ENCODE results near the gene PDE3B. TPM values are rescaled to one million over a fixed set of nuclear protein-coding genes. Genes with fewer than 3 reads are reported as not detected.
"Not testable (repeated sequence)": the region's sequence is repeated elsewhere in the genome, so short reads cannot be mapped to it uniquely, and the experiment has no call there.

Gene PDE3B
- total RNA-seq, 1 experiment from 2014 or later = 6.7 TPM

GRCh38 chr11:14861680-14862079, 218.1 kb downstream of the PDE3B start (continued):
- TF ChIP-seq EZH2 (IDR thresholded peaks at IDR 0.05) (no peak), SP1 (IDR thresholded peaks at IDR 0.05; ENCODE audit: low read depth) (no peak), ZNF274 (IDR thresholded peaks at IDR 0.05; ENCODE audit: low read depth, low read length) (no peak)

GRCh38 chr11:14863775-14864174, 220.2 kb downstream of the PDE3B start:
- DNase-seq (ENCODE audit: low read depth, low spot score); RAD21 ChIA-PET (ENCODE audit: low non-redundant PET in 1 of 2, low total read pairs in 2 of 2, uncharacterized antibody in 2 of 2, unreplicated experiment in 2 of 2); H3K9me3 ChIP-seq (ENCODE audit: control insufficient read depth in 1 of 2, insufficient read depth in 1 of 2, low read depth in 1 of 2, low read length in 2 of 2); H3K4me2 ChIP-seq (ENCODE audit: low read length); H3K27me3 ChIP-seq (ENCODE audit: insufficient read depth, low read length); H4K20me1 ChIP-seq (ENCODE audit: insufficient read depth); intact Hi-C loops (cut with micrococcal nuclease); POLR2A ChIA-PET; H3K4me3 ChIP-seq (replicated peaks in 1 of 2; ENCODE audit: low read depth in 1 of 2, low read length in 2 of 2); H3K9me2 ChIP-seq (ENCODE audit: insufficient read depth); H3K9ac ChIP-seq (ENCODE audit: low read length); H2AFZ ChIP-seq (ENCODE audit: low read depth, low read length, poor library complexity, severe bottlenecking); H3K79me2 ChIP-seq (ENCODE audit: insufficient read depth, low read length); H3K27ac ChIP-seq (ENCODE audit: low read depth, low read length); H3K4me1 ChIP-seq (ENCODE audit: control insufficient read depth in 1 of 2, insufficient read depth in 2 of 2, low read length in 2 of 2); CTCF ChIA-PET; H3K36me3 ChIP-seq (ENCODE audit: control insufficient read depth in 1 of 2, insufficient read depth in 2 of 2, low read length in 2 of 2); BruUV-seq (replicated peaks); ATAC-seq: not testable (repeated sequence)

- Histone ChIP-seq H2AFZ (ENCODE audit: low read depth, low read length, poor library complexity, severe bottlenecking) (no peak overlapping the region), H4K20me1 (ENCODE audit: insufficient read depth) (no peaks in the 10 kb centered on the region), H3K9ac (ENCODE audit: low read length) (no peak overlapping the region), H3K27ac (ENCODE audit: low read depth, low read length) (no peak overlapping the region), H3K4me2 (ENCODE audit: low read length) (no peak overlapping the region), H3K4me3 (replicated peaks in 1 of 2; ENCODE audit: low read depth in 1 of 2, low read length in 2 of 2) (no peak overlapping the region), H3K9me3 (ENCODE audit: control insufficient read depth in 1 of 2, insufficient read depth in 1 of 2, low read depth in 1 of 2, low read length in 2 of 2) (no peaks in the 10 kb centered on the region), H3K36me3 (ENCODE audit: control insufficient read depth in 1 of 2, insufficient read depth in 2 of 2, low read length in 2 of 2) (no peaks in the 10 kb centered on the region), H3K4me1 (ENCODE audit: control insufficient read depth in 1 of 2, insufficient read depth in 2 of 2, low read length in 2 of 2) (0 out of 4 replicates have a peak, but pooled peaks cover 0 to 2% of the 10 kb centered on the region in 2 experiments), H3K27me3 (ENCODE audit: insufficient read depth, low read length) (no peaks in the 10 kb centered on the region), H3K79me2 (ENCODE audit: insufficient read depth, low read length) (no peaks in the 10 kb centered on the region), H3K9me2 (ENCODE audit: insufficient read depth) (no peaks in the 10 kb centered on the region)
- no peak for TF ChIP-seq MAX (IDR thresholded peaks at IDR 0.05)
- CTCF ChIA-PET = no interaction called here
- POLR2A ChIA-PET = interaction anchor here (0.7 kb wide), 1 partner anchor 11 kb away, joined by 3 read pairs; no protein-coding TSS in a partner anchor
- DNase-seq (ENCODE audit: low read depth, low spot score) (no peak), ATAC-seq (no peak)
- RAD21 ChIA-PET (ENCODE audit: low non-redundant PET in 1 of 2, low total read pairs in 2 of 2, uncharacterized antibody in 2 of 2, unreplicated experiment in 2 of 2) = no interaction called here
- BruUV-seq (replicated peaks) = no TSS peak
- intact Hi-C loops (cut with micrococcal nuclease) = no loop called here
These were observed 228.4 kb downstream of the PDE3B start for GRCh38 chr11:14872032-14872431.
